Measurements from ENCODE around the gene KDM8. TPM values are rescaled to one million over a fixed set of nuclear protein-coding genes. Genes with fewer than 3 reads are reported as not detected.

KDM8 gene
- total and polyA plus RNA-seq, 9 of the 15 experiments (the other 6 are each of a cell fraction or from before 2014, with no cell fraction given) = 0.61 to 9.1 (median 5.4) TPM

DNA sequence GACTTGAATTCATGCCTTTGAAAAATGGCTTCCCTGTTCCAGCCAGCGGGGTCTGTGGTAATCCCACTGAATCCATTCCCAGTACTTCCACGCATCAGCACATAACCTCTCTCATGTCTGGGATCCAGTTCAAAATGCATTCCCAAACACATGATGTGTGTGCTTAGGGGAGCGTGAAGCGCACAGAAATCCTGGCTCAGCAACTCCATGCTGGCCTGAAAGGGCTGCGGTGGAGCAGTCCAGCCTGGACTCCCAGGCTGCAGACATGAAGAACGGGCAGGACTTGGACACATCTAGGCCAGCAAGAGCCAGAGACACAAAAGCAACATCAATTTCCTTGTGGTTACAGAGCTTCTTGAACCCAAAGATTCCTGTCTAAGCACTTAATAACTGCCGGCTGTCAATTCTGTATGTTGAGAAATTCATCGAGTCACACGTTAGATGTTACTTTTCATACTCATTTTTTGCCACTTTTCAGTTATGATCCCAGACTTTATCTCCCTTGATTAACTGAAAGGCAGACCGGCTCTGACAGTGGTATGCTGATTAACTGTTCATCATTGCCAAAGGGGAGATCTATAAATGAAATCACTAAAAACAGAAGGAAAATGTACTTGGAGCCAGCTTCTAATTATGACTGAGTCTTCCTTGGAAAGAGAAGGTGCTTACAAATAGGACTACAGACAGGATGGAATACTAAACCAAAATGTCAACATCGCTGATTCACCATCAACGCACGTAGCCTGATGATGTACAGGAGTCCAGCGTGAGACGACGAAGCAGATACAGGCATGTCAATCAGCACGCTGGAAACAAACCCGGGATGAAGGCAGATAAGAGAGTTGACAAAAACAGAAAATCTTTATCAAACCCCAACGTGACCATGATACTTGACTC lies 42.2 kb downstream of the KDM8 start (continued):
- TF ChIP-seq, protein P1, sequence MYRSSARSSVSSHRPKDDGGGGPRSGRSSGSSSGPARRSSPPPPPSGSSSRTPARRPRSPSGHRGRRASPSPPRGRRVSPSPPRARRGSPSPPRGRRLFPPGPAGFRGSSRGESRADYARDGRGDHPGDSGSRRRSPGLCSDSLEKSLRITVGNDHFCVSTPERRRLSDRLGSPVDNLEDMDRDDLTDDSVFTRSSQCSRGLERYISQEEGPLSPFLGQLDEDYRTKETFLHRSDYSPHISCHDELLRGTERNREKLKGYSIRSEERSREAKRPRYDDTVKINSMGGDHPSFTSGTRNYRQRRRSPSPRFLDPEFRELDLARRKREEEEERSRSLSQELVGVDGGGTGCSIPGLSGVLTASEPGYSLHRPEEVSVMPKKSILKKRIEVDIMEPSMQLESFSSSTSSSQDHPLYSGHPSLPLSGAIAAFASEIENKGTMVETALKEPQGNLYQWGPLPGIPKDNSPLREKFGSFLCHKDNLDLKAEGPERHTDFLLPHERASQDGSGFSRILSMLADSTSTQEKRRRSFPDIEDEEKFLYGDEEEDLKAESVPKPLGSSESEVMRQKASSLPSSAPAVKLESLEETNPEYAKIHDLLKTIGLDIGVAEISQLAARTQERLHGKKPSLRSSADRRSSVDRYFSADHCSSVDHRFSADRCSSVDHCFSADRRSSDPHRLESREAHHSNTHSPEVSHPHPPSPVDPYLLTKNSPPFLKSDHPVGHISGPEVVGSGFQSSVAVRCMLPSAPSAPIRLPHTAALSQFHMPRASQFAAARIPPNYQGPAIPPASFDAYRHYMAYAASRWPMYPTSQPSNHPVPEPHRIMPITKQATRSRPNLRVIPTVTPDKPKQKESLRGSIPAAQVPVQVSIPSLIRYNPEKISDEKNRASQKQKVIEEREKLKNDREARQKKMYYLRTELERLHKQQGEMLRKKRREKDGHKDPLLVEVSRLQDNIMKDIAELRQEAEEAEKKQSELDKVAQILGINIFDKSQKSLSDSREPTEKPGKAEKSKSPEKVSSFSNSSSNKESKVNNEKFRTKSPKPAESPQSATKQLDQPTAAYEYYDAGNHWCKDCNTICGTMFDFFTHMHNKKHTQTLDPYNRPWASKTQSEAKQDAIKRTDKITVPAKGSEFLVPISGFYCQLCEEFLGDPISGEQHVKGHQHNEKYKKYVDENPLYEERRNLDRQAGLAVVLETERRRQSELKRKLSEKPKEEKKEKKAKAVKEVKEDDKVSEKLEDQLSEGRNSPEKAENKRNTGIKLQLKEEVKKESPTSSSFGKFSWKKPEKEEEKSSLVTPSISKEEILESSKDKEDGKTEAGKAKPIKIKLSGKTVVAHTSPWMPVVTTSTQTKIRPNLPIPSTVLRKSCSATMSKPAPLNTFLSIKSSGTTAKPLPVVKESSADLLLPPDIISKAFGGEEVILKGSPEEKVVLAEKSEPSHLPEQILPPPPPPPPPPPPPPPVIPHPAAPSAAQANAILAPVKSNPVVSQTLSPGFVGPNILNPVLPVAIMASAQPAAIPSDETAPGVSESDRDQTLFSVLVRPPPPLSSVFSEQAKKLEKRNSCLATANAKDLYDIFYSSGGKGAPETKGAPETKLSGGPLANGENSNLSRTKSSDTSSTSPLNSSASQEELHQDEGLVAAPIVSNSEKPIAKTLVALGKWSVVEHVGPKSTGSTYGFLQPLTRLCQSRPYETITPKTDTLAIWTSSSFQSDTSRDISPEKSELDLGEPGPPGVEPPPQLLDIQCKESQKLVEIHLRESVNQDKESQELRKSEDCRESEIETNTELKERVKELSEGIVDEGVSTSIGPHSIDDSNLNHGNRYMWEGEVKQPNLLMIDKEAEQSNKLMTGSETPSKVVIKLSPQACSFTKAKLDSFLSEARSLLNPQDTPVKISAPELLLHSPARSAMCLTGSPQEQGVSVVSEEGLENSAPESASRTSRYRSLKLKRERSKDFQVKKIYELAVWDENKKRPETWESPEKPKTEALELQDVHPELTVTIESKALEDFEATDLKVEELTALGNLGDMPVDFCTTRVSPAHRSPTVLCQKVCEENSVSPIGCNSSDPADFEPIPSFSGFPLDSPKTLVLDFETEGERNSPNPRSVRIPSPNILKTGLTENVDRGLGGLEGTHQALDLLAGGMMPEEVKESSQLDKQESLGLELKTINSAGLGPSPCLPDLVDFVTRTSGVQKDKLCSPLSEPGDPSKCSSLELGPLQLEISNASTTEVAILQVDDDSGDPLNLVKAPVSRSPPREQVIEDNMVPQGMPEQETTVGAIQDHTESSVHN (IDR thresholded peaks at IDR 0.05; ENCODE audit: borderline replicate concordance in 1 of 2, low read depth in 1 of 2) = no peak
- TF ChIP-seq NRF1 (conservative IDR thresholded peaks at IDR 0.05 in 1 of 2, IDR thresholded peaks at IDR 0.05 in 1 of 2) (no peak), NCOA1 (IDR thresholded peaks at IDR 0.05; ENCODE audit: low read depth) (no peak), ZNF239 (CRISPR knock-in tag; IDR thresholded peaks at IDR 0.05) (no peak), ETV5 (CRISPR knock-in tag; IDR thresholded peaks at IDR 0.05; ENCODE audit: low read depth) (no peak), CREB1 (IDR thresholded peaks at IDR 0.05) (no peak), CREB1 (CRISPR knock-in tag; IDR thresholded peaks at IDR 0.05) (0 out of 2 replicates have a peak, but pooled peaks have one; percentile 27), HDAC1 (IDR thresholded peaks at IDR 0.05) (peak in 1 of 2 experiments; percentile 71; a peak in 2 of 4 replicates), ZNF76 (CRISPR knock-in tag; IDR thresholded peaks at IDR 0.05; ENCODE audit: borderline replicate concordance) (no peak), ZNF184 (CRISPR knock-in tag; IDR thresholded peaks at IDR 0.05) (no peak)
- TF ChIP-seq, protein P2, sequence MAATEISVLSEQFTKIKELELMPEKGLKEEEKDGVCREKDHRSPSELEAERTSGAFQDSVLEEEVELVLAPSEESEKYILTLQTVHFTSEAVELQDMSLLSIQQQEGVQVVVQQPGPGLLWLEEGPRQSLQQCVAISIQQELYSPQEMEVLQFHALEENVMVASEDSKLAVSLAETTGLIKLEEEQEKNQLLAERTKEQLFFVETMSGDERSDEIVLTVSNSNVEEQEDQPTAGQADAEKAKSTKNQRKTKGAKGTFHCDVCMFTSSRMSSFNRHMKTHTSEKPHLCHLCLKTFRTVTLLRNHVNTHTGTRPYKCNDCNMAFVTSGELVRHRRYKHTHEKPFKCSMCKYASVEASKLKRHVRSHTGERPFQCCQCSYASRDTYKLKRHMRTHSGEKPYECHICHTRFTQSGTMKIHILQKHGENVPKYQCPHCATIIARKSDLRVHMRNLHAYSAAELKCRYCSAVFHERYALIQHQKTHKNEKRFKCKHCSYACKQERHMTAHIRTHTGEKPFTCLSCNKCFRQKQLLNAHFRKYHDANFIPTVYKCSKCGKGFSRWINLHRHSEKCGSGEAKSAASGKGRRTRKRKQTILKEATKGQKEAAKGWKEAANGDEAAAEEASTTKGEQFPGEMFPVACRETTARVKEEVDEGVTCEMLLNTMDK (IDR thresholded peaks at IDR 0.05; ENCODE audit: borderline replicate concordance, insufficient read depth, low read depth, low read length, poor library complexity, severe bottlenecking) = no peak
- TF ChIP-seq, protein P3, sequence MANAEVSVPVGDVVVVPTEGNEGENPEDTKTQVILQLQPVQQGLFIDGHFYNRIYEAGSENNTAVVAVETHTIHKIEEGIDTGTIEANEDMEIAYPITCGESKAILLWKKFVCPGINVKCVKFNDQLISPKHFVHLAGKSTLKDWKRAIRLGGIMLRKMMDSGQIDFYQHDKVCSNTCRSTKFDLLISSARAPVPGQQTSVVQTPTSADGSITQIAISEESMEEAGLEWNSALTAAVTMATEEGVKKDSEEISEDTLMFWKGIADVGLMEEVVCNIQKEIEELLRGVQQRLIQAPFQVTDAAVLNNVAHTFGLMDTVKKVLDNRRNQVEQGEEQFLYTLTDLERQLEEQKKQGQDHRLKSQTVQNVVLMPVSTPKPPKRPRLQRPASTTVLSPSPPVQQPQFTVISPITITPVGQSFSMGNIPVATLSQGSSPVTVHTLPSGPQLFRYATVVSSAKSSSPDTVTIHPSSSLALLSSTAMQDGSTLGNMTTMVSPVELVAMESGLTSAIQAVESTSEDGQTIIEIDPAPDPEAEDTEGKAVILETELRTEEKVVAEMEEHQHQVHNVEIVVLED (CRISPR knock-in tag; IDR thresholded peaks at IDR 0.05) = peak; percentile 23; the same call in 1 of the 2 replicates
- TF ChIP-seq, protein P4, sequence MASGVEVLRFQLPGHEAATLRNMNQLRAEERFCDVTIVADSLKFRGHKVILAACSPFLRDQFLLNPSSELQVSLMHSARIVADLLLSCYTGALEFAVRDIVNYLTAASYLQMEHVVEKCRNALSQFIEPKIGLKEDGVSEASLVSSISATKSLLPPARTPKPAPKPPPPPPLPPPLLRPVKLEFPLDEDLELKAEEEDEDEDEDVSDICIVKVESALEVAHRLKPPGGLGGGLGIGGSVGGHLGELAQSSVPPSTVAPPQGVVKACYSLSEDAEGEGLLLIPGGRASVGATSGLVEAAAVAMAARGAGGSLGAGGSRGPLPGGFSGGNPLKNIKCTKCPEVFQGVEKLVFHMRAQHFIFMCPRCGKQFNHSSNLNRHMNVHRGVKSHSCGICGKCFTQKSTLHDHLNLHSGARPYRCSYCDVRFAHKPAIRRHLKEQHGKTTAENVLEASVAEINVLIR (CRISPR knock-in tag; IDR thresholded peaks at IDR 0.05) = peak; percentile 38; the same call in 1 of the 2 replicates

Data from K562 (cell line).